ENCODE data around the gene TNNI3.

Gene TNNI3

GRCh38 chr19:55166530-55167268, 9.2 kb upstream of the TNNI3 start, which contains the start of gene DNAAF3:
Gene DNAAF3 (minus strand): TSS chr19:55166613. CDS start chr19:55166413, 200 bp downstream.
- Histone ChIP-seq H3K9me3 (ENCODE audit: severe bottlenecking) (no peaks in the 10 kb centered on the region), H3K4me3 (ENCODE audit: severe bottlenecking) (peak within 1 kb of the TSS; percentile 41), H3K27me3 (ENCODE audit: insufficient read depth, poor library complexity, severe bottlenecking) (no peaks in the 10 kb centered on the region), H3K4me1 (ENCODE audit: insufficient read depth, poor library complexity, severe bottlenecking) (no peaks in the 10 kb centered on the region), H3K27ac (ENCODE audit: poor library complexity, severe bottlenecking) (peak within 1 kb of the TSS; percentile 54), H3K36me3 (ENCODE audit: low read depth) (no peaks in the 10 kb centered on the region)
- peak; percentile 8 for TF ChIP-seq CTCF (IDR thresholded peaks at IDR 0.05; ENCODE audit: poor library complexity, severe bottlenecking)
- DNase-seq (ENCODE audit: low spot score) (peak; percentile 97), ATAC-seq (ENCODE audit: low read depth) (peak; percentile 97)

- H3K9me3 ChIP-seq (ENCODE audit: severe bottlenecking): no peaks in the 10 kb centered on the region
- TF ChIP-seq CTCF (IDR thresholded peaks at IDR 0.05; ENCODE audit: poor library complexity, severe bottlenecking): peak; percentile 89
- peak overlapping the region; percentile 41 for H3K4me3 ChIP-seq (ENCODE audit: severe bottlenecking)
- ATAC-seq (ENCODE audit: low read depth) (peak; percentile 69), DNase-seq (ENCODE audit: low spot score) (no peak)
- H3K27me3 ChIP-seq (ENCODE audit: insufficient read depth, poor library complexity, severe bottlenecking): no peaks in the 10 kb centered on the region
- H3K27ac ChIP-seq (ENCODE audit: poor library complexity, severe bottlenecking): peak overlapping the region; percentile 54
- no peaks in the 10 kb centered on the region for H3K4me1 ChIP-seq (ENCODE audit: insufficient read depth, poor library complexity, severe bottlenecking)
- no peaks in the 10 kb centered on the region for H3K36me3 ChIP-seq (ENCODE audit: low read depth)
These were observed 8.5 kb upstream of the TNNI3 start for GRCh38 chr19:55165952-55166529.

GRCh38 chr19:55161571-55162322, 4.2 kb upstream of the TNNI3 start:
- H3K9me3 ChIP-seq (ENCODE audit: severe bottlenecking): no peaks in the 10 kb centered on the region
- H3K36me3 ChIP-seq (ENCODE audit: low read depth): no peaks in the 10 kb centered on the region
- ATAC-seq (ENCODE audit: low read depth) (no peak), DNase-seq (ENCODE audit: low spot score) (no peak)
- no peak for TF ChIP-seq CTCF (IDR thresholded peaks at IDR 0.05; ENCODE audit: poor library complexity, severe bottlenecking)
- peaks cover 18% of the 10 kb centered on the region for H3K4me1 ChIP-seq (ENCODE audit: insufficient read depth, poor library complexity, severe bottlenecking)
- H3K4me3 ChIP-seq (ENCODE audit: severe bottlenecking): no peak overlapping the region
- no peaks in the 10 kb centered on the region for H3K27me3 ChIP-seq (ENCODE audit: insufficient read depth, poor library complexity, severe bottlenecking)
- no peak overlapping the region for H3K27ac ChIP-seq (ENCODE audit: poor library complexity, severe bottlenecking)

DNA sequence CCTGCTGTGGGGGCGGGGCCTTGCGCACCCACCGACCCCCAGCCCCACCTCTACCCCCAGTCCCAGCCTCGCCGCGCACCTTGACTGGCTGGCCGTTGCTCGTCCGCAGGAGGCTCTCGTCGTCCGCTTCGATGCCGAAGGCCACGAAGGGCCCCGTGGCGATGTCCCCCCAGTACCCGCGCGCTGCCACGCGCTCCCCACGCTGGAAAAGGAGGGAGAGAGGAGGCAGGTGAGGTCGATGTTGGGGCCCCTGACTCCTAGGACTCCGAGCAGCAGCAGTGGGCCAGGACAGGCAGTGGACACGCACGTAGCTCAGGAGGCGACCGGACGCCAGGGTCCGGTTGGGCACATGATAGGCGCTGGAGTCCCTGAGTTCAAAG, 3.4 kb upstream of the TNNI3 start:
- Histone ChIP-seq H3K27ac (ENCODE audit: poor library complexity, severe bottlenecking) (no peak overlapping the region), H3K4me3 (ENCODE audit: severe bottlenecking) (no peak overlapping the region), H3K27me3 (ENCODE audit: insufficient read depth, poor library complexity, severe bottlenecking) (no peaks in the 10 kb centered on the region), H3K4me1 (ENCODE audit: insufficient read depth, poor library complexity, severe bottlenecking) (peaks cover 18% of the 10 kb centered on the region), H3K36me3 (ENCODE audit: low read depth) (no peaks in the 10 kb centered on the region), H3K9me3 (ENCODE audit: severe bottlenecking) (no peaks in the 10 kb centered on the region)
- ATAC-seq (ENCODE audit: low read depth): no peak
- no peak for TF ChIP-seq CTCF (IDR thresholded peaks at IDR 0.05; ENCODE audit: poor library complexity, severe bottlenecking)
- no peak for DNase-seq (ENCODE audit: low spot score)
